SK-N-SH (cell line): ENCODE data around the gene DMRTB1. TPM values are rescaled to one million over a fixed set of nuclear protein-coding genes. Genes with fewer than 3 reads are reported as not detected.

Source experiments
- CTCF ChIA-PET: fragments of 300-600, 350-600 bp; formaldehyde crosslinking; extraction: SDS; loops from one replicate; lab custom pipeline; 2021; lab: Yijun Ruan, JAX
- POLR2A ChIA-PET: fragments of 350-600 bp; sonication (Branson Sonifier 250); formaldehyde crosslinking; extraction: SDS; loops from one replicate; lab custom pipeline; 2020; ENCODE audit warnings: antibody characterized with exemption, inconsistent platforms; lab: Yijun Ruan, JAX
- DNase-seq: peaks from one replicate; pipeline ENCODE4 v3.0.0; 2012
- H2AFZ ChIP-seq: fragments of 200-600 bp; sonication (generic); 2 replicates; pipeline ENCODE4 v1.8.1; 2016; ENCODE audit warnings: antibody characterized with exemption, mild to moderate bottlenecking, low read depth
- H3F3A ChIP-seq: fragments of 200-600 bp; sonication (generic); replicated peaks from 2 replicates; pipeline ENCODE3; 2016; ENCODE audit warnings: antibody characterized with exemption, mild to moderate bottlenecking; ENCODE audit not compliant: insufficient read depth
- H3K27ac ChIP-seq, 2 experiments: fragments of 200-500 bp in 1 of 2; fragments of 200-600 bp in 1 of 2; sonication (Bioruptor generic) in 1 of 2; sonication (generic), shearing (Covaris generic) in 1 of 2; 2 replicates each; pipeline versions ENCODE4 v1.5.1 to v1.6.1; 2014 to 2016; ENCODE audit warnings: low read depth in 2 of 2, inconsistent platforms in 1 of 2, low read length in 1 of 2, mild to moderate bottlenecking in 1 of 2, mixed read lengths in 1 of 2
- H3K27me3 ChIP-seq: fragments of 200-600 bp; sonication (generic), shearing (Covaris generic); 2 replicates; pipeline ENCODE4 v1.6.1; 2016; ENCODE audit warnings: mixed run types; ENCODE audit not compliant: insufficient read depth
- H3K36me3 ChIP-seq, 2 experiments: fragments of 200-500 bp in 1 of 2; fragments of 200-600 bp in 1 of 2; sonication (Bioruptor generic) in 1 of 2; sonication (generic) in 1 of 2; replicated peaks in 1 of 2; 2 replicates each; pipeline versions ENCODE3 to v1.5.1; 2014 to 2016; ENCODE audit warnings: low read length in 1 of 2, mild to moderate bottlenecking in 1 of 2; ENCODE audit not compliant: insufficient read depth in 2 of 2, control insufficient read depth in 1 of 2
- H3K4me1 ChIP-seq, 2 experiments: fragments of 200-500 bp in 1 of 2; fragments of 200-600 bp in 1 of 2; sonication (Bioruptor generic) in 1 of 2; sonication (generic), shearing (Covaris generic) in 1 of 2; 2 replicates each; pipeline versions ENCODE4 v1.5.1 to v1.6.1; 2014 to 2016; ENCODE audit warnings: low read depth in 1 of 2, low read length in 1 of 2, mixed run types in 1 of 2; ENCODE audit not compliant: insufficient read depth in 2 of 2, control insufficient read depth in 1 of 2
- H3K4me2 ChIP-seq: fragments of 200-600 bp; sonication (generic), shearing (Covaris generic); 2 replicates; pipeline ENCODE4 v1.6.1; 2017; ENCODE audit warnings: mixed run types
- H3K4me3 ChIP-seq, 2 experiments: fragments of 200-500 bp in 1 of 2; fragments of 200-600 bp in 1 of 2; sonication (Bioruptor generic) in 1 of 2; sonication (generic), shearing (Covaris generic) in 1 of 2; 2 replicates each; pipeline versions ENCODE4 v1.5.1 to v1.8.1; 2014 to 2016; ENCODE audit warnings: low read depth in 2 of 2, inconsistent platforms in 1 of 2, low read length in 1 of 2, mild to moderate bottlenecking in 1 of 2, mixed read lengths in 1 of 2, moderate library complexity in 1 of 2
- H3K79me2 ChIP-seq: fragments of 200-600 bp; sonication (generic); 2 replicates; pipeline ENCODE4 v1.8.1; 2017; ENCODE audit warnings: mild to moderate bottlenecking; ENCODE audit not compliant: insufficient read depth
- H3K9ac ChIP-seq: fragments of 200-600 bp; sonication (generic); 2 replicates; pipeline ENCODE4 v1.6.1; 2017; ENCODE audit warnings: mixed run types
- H3K9me2 ChIP-seq: fragments of 200-600 bp; sonication (generic); 2 replicates; pipeline ENCODE4 v1.6.1; 2017; ENCODE audit warnings: mixed run types
- H3K9me3 ChIP-seq: fragments of 200-600 bp; sonication (generic); 2 replicates; pipeline ENCODE4 v1.6.1; 2017; ENCODE audit warnings: mixed run types, mild to moderate bottlenecking, moderate library complexity
- H4K20me1 ChIP-seq: fragments of 200-600 bp; sonication (generic); 2 replicates; pipeline ENCODE4 v1.6.1; 2017; ENCODE audit warnings: mild to moderate bottlenecking, mixed run types; ENCODE audit not compliant: insufficient read depth
- EP300 ChIP-seq, 2 experiments: IDR thresholded peaks; 2 replicates each; pipeline versions ENCODE4 v1.4.0 to v1.6.1; 2012; ENCODE audit warnings: borderline replicate concordance in 1 of 2, low read depth in 1 of 2, low read length in 1 of 2
- IRF3 ChIP-seq: fragments of 150-350 bp; IDR thresholded peaks from 2 replicates; pipeline ENCODE4 v1.6.1; 2016; ENCODE audit warnings: mild to moderate bottlenecking, low read depth, low read length
- SIN3A ChIP-seq: IDR thresholded peaks from 2 replicates; pipeline ENCODE4 v1.6.1; 2012; ENCODE audit warnings: low read depth, mild to moderate bottlenecking, low read length, moderate library complexity, borderline replicate concordance
- YY1 ChIP-seq: IDR thresholded peaks from 2 replicates; pipeline ENCODE4 v1.4.0; 2012; ENCODE audit warnings: low read depth, mild to moderate bottlenecking
- WGBS: methylation state at CpG from one replicate; pipeline ENCODE4 v1.1.6; 2017; ENCODE audit warnings: low lambda C conversion rate; 5-methylcytosine and 5-hydroxymethylcytosine counted together
- polyA plus RNA-seq, 3 experiments: library from polyadenylated mRNA; depleted of rRNA; stranded (reverse); fragments of >200 nt; gene quantifications; 2 replicates each; pipeline ENCODE4 v1.2.3, GENCODE V29; 2012
- TF ChIP-seq, protein P1 (sequence below): IDR thresholded peaks from 2 replicates; pipeline ENCODE4 v1.6.1; 2012; ENCODE audit warnings: mild to moderate bottlenecking, low read depth, low read length, moderate library complexity

DMRTB1 gene
- polyA plus RNA-seq, 1 of the 3 experiments (the other 2 are of a cell fraction), result not detected

GRCh38 chr1:53462193-53462592, 3.0 kb downstream of the DMRTB1 start (continued):
- TF ChIP-seq, protein P1, sequence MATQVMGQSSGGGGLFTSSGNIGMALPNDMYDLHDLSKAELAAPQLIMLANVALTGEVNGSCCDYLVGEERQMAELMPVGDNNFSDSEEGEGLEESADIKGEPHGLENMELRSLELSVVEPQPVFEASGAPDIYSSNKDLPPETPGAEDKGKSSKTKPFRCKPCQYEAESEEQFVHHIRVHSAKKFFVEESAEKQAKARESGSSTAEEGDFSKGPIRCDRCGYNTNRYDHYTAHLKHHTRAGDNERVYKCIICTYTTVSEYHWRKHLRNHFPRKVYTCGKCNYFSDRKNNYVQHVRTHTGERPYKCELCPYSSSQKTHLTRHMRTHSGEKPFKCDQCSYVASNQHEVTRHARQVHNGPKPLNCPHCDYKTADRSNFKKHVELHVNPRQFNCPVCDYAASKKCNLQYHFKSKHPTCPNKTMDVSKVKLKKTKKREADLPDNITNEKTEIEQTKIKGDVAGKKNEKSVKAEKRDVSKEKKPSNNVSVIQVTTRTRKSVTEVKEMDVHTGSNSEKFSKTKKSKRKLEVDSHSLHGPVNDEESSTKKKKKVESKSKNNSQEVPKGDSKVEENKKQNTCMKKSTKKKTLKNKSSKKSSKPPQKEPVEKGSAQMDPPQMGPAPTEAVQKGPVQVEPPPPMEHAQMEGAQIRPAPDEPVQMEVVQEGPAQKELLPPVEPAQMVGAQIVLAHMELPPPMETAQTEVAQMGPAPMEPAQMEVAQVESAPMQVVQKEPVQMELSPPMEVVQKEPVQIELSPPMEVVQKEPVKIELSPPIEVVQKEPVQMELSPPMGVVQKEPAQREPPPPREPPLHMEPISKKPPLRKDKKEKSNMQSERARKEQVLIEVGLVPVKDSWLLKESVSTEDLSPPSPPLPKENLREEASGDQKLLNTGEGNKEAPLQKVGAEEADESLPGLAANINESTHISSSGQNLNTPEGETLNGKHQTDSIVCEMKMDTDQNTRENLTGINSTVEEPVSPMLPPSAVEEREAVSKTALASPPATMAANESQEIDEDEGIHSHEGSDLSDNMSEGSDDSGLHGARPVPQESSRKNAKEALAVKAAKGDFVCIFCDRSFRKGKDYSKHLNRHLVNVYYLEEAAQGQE, result no peak
- no peak for TF ChIP-seq SIN3A
- TF ChIP-seq IRF3, result no peak
- no peak for TF ChIP-seq EP300 (IDR thresholded peaks at IDR 0.05; ENCODE audit: borderline replicate concordance in 1 of 2, low read depth in 1 of 2, low read length in 1 of 2)
- TF ChIP-seq, all 33 proteins: peak for 0

GRCh38 chr1:53462769-53463501, 3.7 kb downstream of the DMRTB1 start:
- Histone ChIP-seq H3K79me2 (no peaks in the 10 kb centered on the region), H3K4me2 (no peak overlapping the region), H3K9me2 (no peaks in the 10 kb centered on the region), H3K27ac (peak overlapping the region in 1 of 2 experiments; percentile 76; a peak in 2 of 4 replicates), H3K36me3 (no peaks in the 10 kb centered on the region), H3K9me3 (no peaks in the 10 kb centered on the region), H4K20me1 (no peaks in the 10 kb centered on the region), H3K27me3 (no peaks in the 10 kb centered on the region), H2AFZ (no peak overlapping the region)
- ChIA-PET POLR2A (no interaction called here), CTCF (interaction anchor here (0.8 to 5.2 kb wide), 12 partner anchors 11 to 291 kb away, joined by 3 to 19 read pairs (median 6); no protein-coding TSS in a partner anchor)
- WGBS, result 67% methylated on average over 9 of the region's 11 CpGs
- TF ChIP-seq YY1, result no peak
- peak in 1 of 2 experiments; percentile 36; a peak in 1 of 4 replicates for TF ChIP-seq EP300 (IDR thresholded peaks at IDR 0.05; ENCODE audit: borderline replicate concordance in 1 of 2, low read depth in 1 of 2, low read length in 1 of 2)
- TF ChIP-seq, all 33 proteins: peak for 1
- H3K4me3 ChIP-seq, result no peak overlapping the region
- peaks cover 0 to 18% of the 10 kb centered on the region in 2 experiments; a peak in 1 of 4 replicates for H3K4me1 ChIP-seq
- H3F3A ChIP-seq, result no peaks in the 10 kb centered on the region
- DNase-seq, result peak; percentile 81
- no peak overlapping the region for H3K9ac ChIP-seq
